Measurements from ENCODE around the gene LRCH4. TPM values are rescaled to one million over a fixed set of nuclear protein-coding genes. Genes with fewer than 3 reads are reported as not detected.
A peak's percentile ranks its signal among the peaks of the same experiment; 100 is the strongest.

Gene LRCH4
- total RNA-seq, 2 experiments from 2014 or later = 77.7 to 78.7 TPM

DNA sequence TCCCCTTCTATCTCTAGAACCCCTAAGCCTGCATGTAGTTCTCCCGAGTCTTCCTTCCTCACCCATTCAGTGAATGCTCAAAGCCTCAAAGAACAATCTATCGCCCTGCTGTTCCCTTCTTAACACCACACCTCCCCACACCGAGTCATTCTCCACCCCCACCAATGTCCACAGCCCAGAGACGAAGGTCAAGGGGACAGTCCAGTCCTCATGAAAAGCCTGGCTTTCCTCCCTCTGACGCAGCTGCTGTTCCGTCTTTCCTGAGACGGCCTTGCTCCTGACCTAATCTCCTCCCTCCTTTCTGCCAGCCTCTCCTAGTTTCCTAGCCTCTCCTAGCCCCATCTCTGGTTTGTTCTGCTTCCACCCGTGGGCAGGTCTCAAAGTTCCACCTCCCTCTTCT is 35.6 kb upstream of the LRCH4 start:
- H3K9me3 Mint-ChIP-seq = no peaks in the 10 kb centered on the region
- no peaks in the 10 kb centered on the region for H3K36me3 Mint-ChIP-seq (ENCODE audit: low read depth)
- no peak overlapping the region for H3K4me3 Mint-ChIP-seq
- POLR2A ChIA-PET = no interaction called here
- intact Hi-C loops (cut with micrococcal nuclease) = no loop called here
- TF ChIP-seq, protein P1, sequence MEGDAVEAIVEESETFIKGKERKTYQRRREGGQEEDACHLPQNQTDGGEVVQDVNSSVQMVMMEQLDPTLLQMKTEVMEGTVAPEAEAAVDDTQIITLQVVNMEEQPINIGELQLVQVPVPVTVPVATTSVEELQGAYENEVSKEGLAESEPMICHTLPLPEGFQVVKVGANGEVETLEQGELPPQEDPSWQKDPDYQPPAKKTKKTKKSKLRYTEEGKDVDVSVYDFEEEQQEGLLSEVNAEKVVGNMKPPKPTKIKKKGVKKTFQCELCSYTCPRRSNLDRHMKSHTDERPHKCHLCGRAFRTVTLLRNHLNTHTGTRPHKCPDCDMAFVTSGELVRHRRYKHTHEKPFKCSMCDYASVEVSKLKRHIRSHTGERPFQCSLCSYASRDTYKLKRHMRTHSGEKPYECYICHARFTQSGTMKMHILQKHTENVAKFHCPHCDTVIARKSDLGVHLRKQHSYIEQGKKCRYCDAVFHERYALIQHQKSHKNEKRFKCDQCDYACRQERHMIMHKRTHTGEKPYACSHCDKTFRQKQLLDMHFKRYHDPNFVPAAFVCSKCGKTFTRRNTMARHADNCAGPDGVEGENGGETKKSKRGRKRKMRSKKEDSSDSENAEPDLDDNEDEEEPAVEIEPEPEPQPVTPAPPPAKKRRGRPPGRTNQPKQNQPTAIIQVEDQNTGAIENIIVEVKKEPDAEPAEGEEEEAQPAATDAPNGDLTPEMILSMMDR (IDR thresholded peaks at IDR 0.05) = no peak
- no peaks in the 10 kb centered on the region for H3K27me3 Mint-ChIP-seq
- peaks cover 9% of the 10 kb centered on the region for H3K4me1 Mint-ChIP-seq (ENCODE audit: low read depth)
- no peak overlapping the region for H3K27ac Mint-ChIP-seq
- ATAC-seq (no peak), DNase-seq (no peak)
- CTCF ChIA-PET = interaction anchor here (0.7 kb wide), 1 partner anchor 8 kb away, joined by 3 read pairs; no protein-coding TSS in a partner anchor

- Mint-ChIP-seq H3K4me1 (ENCODE audit: low read depth) (peaks cover 2% of the 10 kb centered on the region), H3K4me3 (no peak overlapping the region)
- POLR2A ChIA-PET = no interaction called here
These were observed 34.9 kb upstream of the LRCH4 start for GRCh38 chr7:100620804-100621203.

DNA sequence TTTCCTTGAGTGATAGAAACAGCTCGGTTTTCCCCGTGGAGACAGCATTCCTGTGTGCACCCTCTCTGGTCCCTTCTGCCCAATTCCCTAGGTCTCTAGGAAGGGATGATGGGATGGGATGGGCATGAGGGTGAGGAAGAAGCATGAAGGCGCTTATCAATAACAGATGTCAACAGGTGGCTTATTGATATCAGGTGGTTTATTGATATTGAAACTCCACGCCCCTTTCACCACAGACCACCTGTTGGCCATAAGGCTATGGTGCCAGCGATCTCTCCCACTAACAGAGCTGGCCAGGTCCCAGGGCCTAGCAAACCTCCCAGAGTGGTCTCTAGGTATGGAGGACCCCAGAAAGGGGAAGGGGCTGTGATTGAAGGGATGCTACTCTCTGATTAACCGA is 34.3 kb upstream of the LRCH4 start:
- no peaks in the 10 kb centered on the region for H3K4me1 Mint-ChIP-seq (ENCODE audit: low read depth)
- no peak for DNase-seq
- no peaks in the 10 kb centered on the region for H3K36me3 Mint-ChIP-seq (ENCODE audit: low read depth)
- no peaks in the 10 kb centered on the region for H3K9me3 Mint-ChIP-seq
- POLR2A ChIA-PET = no interaction called here
- ATAC-seq = no peak
- no peak overlapping the region for H3K4me3 Mint-ChIP-seq
- TF ChIP-seq, protein P1 (IDR thresholded peaks at IDR 0.05) = no peak
- H3K27ac Mint-ChIP-seq = no peak overlapping the region
- CTCF ChIA-PET = interaction anchor here (1.1 to 1.2 kb wide), 2 partner anchors 9 to 13 kb away, joined by 3 to 4 read pairs; no protein-coding TSS in a partner anchor
- H3K27me3 Mint-ChIP-seq = no peaks in the 10 kb centered on the region
- intact Hi-C loops (cut with micrococcal nuclease) = no loop called here

More at GRCh38 chr7:100620804-100621203, 34.9 kb upstream of the LRCH4 start:
- intact Hi-C loops (cut with micrococcal nuclease) = no loop called here
- Mint-ChIP-seq H3K9me3 (no peaks in the 10 kb centered on the region), H3K27me3 (no peaks in the 10 kb centered on the region), H3K27ac (no peak overlapping the region), H3K36me3 (ENCODE audit: low read depth) (no peaks in the 10 kb centered on the region)
- DNase-seq (no peak), ATAC-seq (no peak)
- TF ChIP-seq, protein P1 (IDR thresholded peaks at IDR 0.05) = no peak
- CTCF ChIA-PET = no interaction called here

- Mint-ChIP-seq H3K27me3 (no peaks in the 10 kb centered on the region), H3K9me3 (no peaks in the 10 kb centered on the region), H3K27ac (no peak overlapping the region), H3K4me1 (ENCODE audit: low read depth) (peaks cover 9% of the 10 kb centered on the region), H3K4me3 (no peak overlapping the region), H3K36me3 (ENCODE audit: low read depth) (peaks cover 2% of the 10 kb centered on the region)
- POLR2A ChIA-PET = interaction anchor here (0.7 to 2.1 kb wide), 5 partner anchors 9 to 272 kb away, joined by 3 to 6 read pairs (median 4); no protein-coding TSS in a partner anchor
- TF ChIP-seq, protein P1 (IDR thresholded peaks at IDR 0.05) = no peak
- DNase-seq (no peak), ATAC-seq (no peak)
- intact Hi-C loops (cut with micrococcal nuclease) = no loop called here
- CTCF ChIA-PET = interaction anchor here (1.0 to 4.9 kb wide), 7 partner anchors 9 to 91 kb away, joined by 3 to 36 read pairs (median 5); no protein-coding TSS in a partner anchor
These were observed 28.5 kb upstream of the LRCH4 start for GRCh38 chr7:100614308-100614861.

- CTCF ChIA-PET = interaction anchor here (0.6 to 4.9 kb wide), 14 partner anchors 8 to 239 kb away, joined by 3 to 36 read pairs (median 6); partner anchors contain the start of genes FBXO24, LRCH4, POP7 and SLC12A9
- intact Hi-C loops (cut with micrococcal nuclease) = no loop called here
- peak overlapping the region; percentile 88 for H3K4me3 Mint-ChIP-seq
- H3K27me3 Mint-ChIP-seq = no peaks in the 10 kb centered on the region
- no peaks in the 10 kb centered on the region for H3K9me3 Mint-ChIP-seq
- no peak for DNase-seq
- TF ChIP-seq, protein P1 (IDR thresholded peaks at IDR 0.05) = no peak
- POLR2A ChIA-PET = interaction anchor here (0.7 to 2.4 kb wide), 9 partner anchors 10 to 599 kb away, joined by 3 to 6 read pairs (median 4); partner anchors contain the start of genes FBXO24, LRCH4 and ZKSCAN1
- H3K36me3 Mint-ChIP-seq (ENCODE audit: low read depth) = peaks cover 2% of the 10 kb centered on the region
- H3K4me1 Mint-ChIP-seq (ENCODE audit: low read depth) = peaks cover 9% of the 10 kb centered on the region
- peak overlapping the region; percentile 12 for H3K27ac Mint-ChIP-seq
- ATAC-seq = no peak
These were observed 27.7 kb upstream of the LRCH4 start for GRCh38 chr7:100613412-100614175.

All from activated CD8-positive, alpha-beta T cell treated with anti-CD3 and anti-CD28 coated beads for 36 hours (primary cell).